HepG2 (cell line): ENCODE data around the gene NPPC. TPM values are rescaled to one million over a fixed set of nuclear protein-coding genes. Genes with fewer than 3 reads are reported as not detected.
A peak's percentile ranks its signal among the peaks of the same experiment; 100 is the strongest.

Experiments used
- ATAC-seq: fragments of 200-7000 bp; cut with Tn5 transposase; 3 replicates; pipeline ENCODE4 v1.9.1; 2020; ENCODE audit warnings: mild to moderate bottlenecking, moderate library complexity
- BruUV-seq: library from RNA; stranded (reverse); fragments of 400-500 nt; replicated peaks from 2 replicates; lab custom pipeline; 2021; lab: Mats Ljungman, UMichigan
- CTCF ChIA-PET: fragments of 300-600 bp; formaldehyde crosslinking; extraction: SDS; loops from one replicate; lab custom pipeline; 2021; ENCODE audit warnings: low total read pairs, inconsistent platforms, low intra/inter-chr PET ratio; lab: Yijun Ruan, JAX
- POLR2A ChIA-PET: fragments of 350-600 bp; sonication (Branson Sonifier 250); formaldehyde crosslinking; loops from one replicate; lab custom pipeline; 2020; ENCODE audit warnings: antibody characterized with exemption, inconsistent platforms; lab: Yijun Ruan, JAX
- DNase-seq: peaks from one replicate; pipeline ENCODE4 v3.0.0-alpha.2; 2015; ENCODE audit warnings: low spot score
- FAIRE-seq: peaks from 3 replicates; lab custom pipeline; 2011; peaks lifted over from hg19 to GRCh38; lab: Jason Lieb, UNC
- H2AFZ ChIP-seq: one replicate; pipeline ENCODE4 v1.6.1; 2011; ENCODE audit warnings: low read length, inconsistent platforms
- H3K27ac ChIP-seq: fragments of 300-600 bp; 3 replicates; pipeline ENCODE4 v1.8.0; 2011; ENCODE audit warnings: mixed run types, mild to moderate bottlenecking, mixed read lengths, low read length, inconsistent platforms; ENCODE audit not compliant: insufficient read depth; ENCODE audit errors: extremely low read length
- H3K27me3 ChIP-seq, 2 experiments: fragments of 200-600 bp in 1 of 2; 2 replicates in 1 of 2; 3 replicates in 1 of 2; pipeline versions ENCODE4 v1.6.0 to v1.8.0; 2011; ENCODE audit warnings: low read length in 2 of 2, mild to moderate bottlenecking in 2 of 2, moderate library complexity in 2 of 2, inconsistent platforms in 1 of 2; ENCODE audit not compliant: insufficient read depth in 2 of 2, control insufficient read depth in 1 of 2
- H3K36me3 ChIP-seq, 2 experiments: fragments of 200-600 bp in 1 of 2; replicated peaks in 1 of 2; 2 replicates in 1 of 2; 3 replicates in 1 of 2; pipeline versions ENCODE4 v1.5.1 to v1.8.0; 2011; ENCODE audit warnings: low read length in 2 of 2, inconsistent platforms in 1 of 2; ENCODE audit not compliant: insufficient read depth in 2 of 2, control insufficient read depth in 1 of 2
- H3K4me1 ChIP-seq: 2 replicates; pipeline ENCODE4 v1.5.1; 2012; ENCODE audit warnings: low read length, inconsistent platforms; ENCODE audit not compliant: insufficient read depth
- H3K4me2 ChIP-seq: 2 replicates; pipeline ENCODE4 v1.6.0; 2011; ENCODE audit warnings: low read depth, low read length, inconsistent platforms
- H3K4me3 ChIP-seq, 3 experiments: fragments of 200-600 bp in 1 of 3; sonication (generic), shearing (Covaris generic) in 1 of 3; replicated peaks in 1 of 3; 2 replicates each; pipeline ENCODE4 v1.5.1; 2011 to 2016; ENCODE audit warnings: low read length in 3 of 3, inconsistent platforms in 2 of 3, low read depth in 2 of 3, mild to moderate bottlenecking in 2 of 3, control low read depth in 1 of 3, mixed read lengths in 1 of 3; ENCODE audit not compliant: insufficient read depth in 1 of 3
- H3K79me2 ChIP-seq: one replicate; pipeline ENCODE4 v1.6.1; 2011; ENCODE audit warnings: low read length, inconsistent platforms; ENCODE audit not compliant: insufficient read depth
- H3K9ac ChIP-seq: 2 replicates; pipeline ENCODE4 v1.6.0; 2011; ENCODE audit warnings: mild to moderate bottlenecking, low read depth, low read length, inconsistent platforms; ENCODE audit not compliant: insufficient read depth
- H3K9me3 ChIP-seq: 2 replicates; pipeline ENCODE4 v1.5.1; 2012; ENCODE audit warnings: mild to moderate bottlenecking, low read length
- H4K20me1 ChIP-seq: 2 replicates; pipeline ENCODE4 v1.6.0; 2011; ENCODE audit warnings: inconsistent platforms, mild to moderate bottlenecking, low read length, moderate library complexity; ENCODE audit not compliant: insufficient read depth
- BHLHE40 ChIP-seq: IDR thresholded peaks from 2 replicates; pipeline ENCODE4 v1.6.1; 2011; ENCODE audit warnings: low read length, improper control_type of control experiment
- CBX1 ChIP-seq: IDR thresholded peaks from one replicate; pipeline ENCODE4 v1.6.1; 2016; ENCODE audit warnings: antibody characterized with exemption, low read depth
- CHD4 ChIP-seq: fragments of 200-600 bp; sonication (generic); IDR thresholded peaks from 2 replicates; pipeline ENCODE4 v1.7.0; 2017; ENCODE audit warnings: mild to moderate bottlenecking, low read length, borderline replicate concordance
- FOXA3 ChIP-seq: IDR thresholded peaks from 2 replicates; pipeline ENCODE4 v1.6.1; 2016; ENCODE audit warnings: missing genetic modification reagents, missing compliant biosample characterization
- FOXO1 ChIP-seq: sonication (generic); formaldehyde crosslinking; IDR thresholded peaks from 2 replicates; pipeline ENCODE4 v1.4.0; 2020; ENCODE audit warnings: missing genetic modification reagents
- HMG20B ChIP-seq: conservative IDR thresholded peaks from 2 replicates; pipeline ENCODE4 v1.6.1; 2016; ENCODE audit warnings: missing genetic modification reagents, missing compliant biosample characterization
- PHF8 ChIP-seq: sonication (generic); formaldehyde crosslinking; IDR thresholded peaks from 2 replicates; pipeline ENCODE4 v1.5.0; 2020; ENCODE audit warnings: missing genetic modification reagents
- SKIL ChIP-seq: sonication (generic); formaldehyde crosslinking; IDR thresholded peaks from 2 replicates; pipeline ENCODE4 v1.8.0; 2022; ENCODE audit warnings: missing genetic modification reagents, mild to moderate bottlenecking, moderate library complexity, borderline replicate concordance
- SRSF9 ChIP-seq: fragments of 200-400 bp; formaldehyde crosslinking; IDR thresholded peaks from 2 replicates; pipeline ENCODE4 v1.6.1; 2018; ENCODE audit warnings: borderline replicate concordance, mild to moderate bottlenecking, low read depth, low read length; ENCODE audit not compliant: insufficient read depth, poor library complexity, severe bottlenecking
- ZKSCAN8 ChIP-seq: IDR thresholded peaks from 2 replicates; pipeline ENCODE4 v1.6.1; 2016; ENCODE audit warnings: borderline replicate concordance, missing genetic modification reagents, missing compliant biosample characterization
- ZNF446 ChIP-seq: sonication (generic); formaldehyde crosslinking; IDR thresholded peaks from 2 replicates; pipeline ENCODE4 v1.5.0; 2020; ENCODE audit warnings: mild to moderate bottlenecking, missing genetic modification reagents
- ZNF563 ChIP-seq: sonication (generic); formaldehyde crosslinking; IDR thresholded peaks from 2 replicates; pipeline ENCODE4 v1.8.0; 2022; ENCODE audit warnings: mild to moderate bottlenecking, moderate library complexity, missing genetic modification reagents
- ZNF687 ChIP-seq: sonication (generic); formaldehyde crosslinking; IDR thresholded peaks from 2 replicates; pipeline ENCODE4 v1.5.1; 2020; ENCODE audit warnings: mild to moderate bottlenecking, missing genetic modification reagents, moderate library complexity
- WGBS: methylation state at CpG from one replicate; pipeline ENCODE4 v1.1.6; 2017; ENCODE audit warnings: low lambda C conversion rate; 5-methylcytosine and 5-hydroxymethylcytosine counted together
- in situ Hi-C: cut with HindIII; loops from 2 replicates; pipeline ENCODE4 v1.10.0; 2017; ENCODE audit warnings: low pct_unique_long_range_greater_than_20kb; ENCODE audit not compliant: extremely low pct_ligation_motif_present
- intact Hi-C: fragments of 100-400 bp; cut with micrococcal nuclease; formaldehyde crosslinking; loops from one replicate; pipeline ENCODE4 v1.10.0; 2022; ENCODE audit not compliant: unreplicated experiment
- polyA plus RNA-seq, 8 experiments: library from polyadenylated mRNA; depleted of rRNA in 3 of 8; stranded (reverse) in 7 of 8; unstranded in 1 of 8; fragments of >200 nt; fragmentation: Illumina TruSeq in 4 of 8; extraction: Trizol in 4 of 8; gene quantifications; 2 replicates each; pipeline versions ENCODE4 v1.2.1 to v1.2.3, GENCODE V29; 2011 to 2016; ENCODE audit warnings: low read depth in 4 of 8, missing spikeins in 1 of 8, mixed read lengths in 1 of 8; ENCODE audit not compliant: insufficient read depth in 1 of 8
- total RNA-seq, 5 experiments: library from RNA; depleted of rRNA; stranded (reverse); fragments of >200 nt; fragmentation: Illumina TruSeq; extraction: Trizol; gene quantifications; 2 replicates each; pipeline ENCODE4 v1.2.3, GENCODE V29; 2016; ENCODE audit warnings: low read depth in 1 of 5
- TF ChIP-seq, protein P1 (sequence below): sonication (generic); formaldehyde crosslinking; IDR thresholded peaks from 2 replicates; pipeline ENCODE4 v1.8.1; 2023; ENCODE audit warnings: mild to moderate bottlenecking, missing genetic modification reagents
- TF ChIP-seq, protein P2 (sequence below): sonication (generic); formaldehyde crosslinking; IDR thresholded peaks from 2 replicates; pipeline ENCODE4 v1.4.0; 2020; ENCODE audit warnings: low read depth, mild to moderate bottlenecking, missing genetic modification reagents

NPPC gene
- total and polyA plus RNA-seq, 2 of the 13 experiments (the other 11 are each of a cell fraction or from before 2014, with no cell fraction given): 0.11 TPM; not detected in 1

DNA sequence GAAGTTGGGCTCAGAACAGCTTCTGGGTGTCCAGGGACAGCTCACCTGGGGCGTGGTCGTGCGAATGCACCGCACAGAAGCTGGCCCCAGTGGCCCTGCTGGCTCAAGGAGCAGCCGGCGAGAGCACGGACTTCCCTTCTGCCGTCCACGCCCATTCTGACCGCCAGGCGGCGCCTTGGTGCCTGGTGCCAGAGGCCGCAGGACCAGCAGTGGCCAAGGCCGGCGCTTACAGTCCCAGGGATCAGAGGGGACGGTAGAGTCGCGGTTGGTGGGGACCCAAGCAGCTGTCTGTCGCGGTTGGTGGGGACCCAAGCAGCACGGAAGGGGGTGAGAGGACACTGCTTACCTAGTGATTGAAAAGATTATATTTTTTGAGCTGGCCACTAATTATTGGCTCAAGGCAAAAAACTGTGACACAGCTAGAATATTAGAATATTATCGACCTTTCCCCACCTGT, 25.7 kb downstream of the NPPC start:
- peak; percentile 48 for FAIRE-seq
- no peaks in the 10 kb centered on the region for H3K36me3 ChIP-seq
- H3K4me3 ChIP-seq: peak overlapping the region; percentile 11 to 58 (median 15); a peak in 4 of 6 replicates
- POLR2A ChIA-PET: no interaction called here
- no peak overlapping the region for H2AFZ ChIP-seq
- H4K20me1 ChIP-seq: no peaks in the 10 kb centered on the region
- BruUV-seq: no TSS peak
- intact Hi-C loops (loop anchor here (2.0 to 10.0 kb wide), 2 partner anchors 50 to 624 kb away; partner anchors contain the start of genes CHRND and PRSS56), in situ Hi-C loops (no loop called here)
- H3K27me3 ChIP-seq: peaks cover 0 to 25% of the 10 kb centered on the region in 2 experiments; a peak in 4 of 5 replicates
- H3K27ac ChIP-seq: no peak overlapping the region
- peak; percentile 97 for ATAC-seq
- H3K4me1 ChIP-seq: peaks cover 17% of the 10 kb centered on the region
- H3K4me2 ChIP-seq: peak overlapping the region; percentile 78
- H3K9me3 ChIP-seq: no peaks in the 10 kb centered on the region
- DNase-seq: peak; percentile 80
- CTCF ChIA-PET: interaction anchor here (0.9 to 2.0 kb wide), 3 partner anchors 427 to 540 kb away, joined by 3 to 10 read pairs (median 7); no protein-coding TSS in a partner anchor
- no peaks in the 10 kb centered on the region for H3K79me2 ChIP-seq
- WGBS: 6% methylated on average over 7 of the region's 22 CpGs
- H3K9ac ChIP-seq: peak overlapping the region; percentile 11; the same call in 1 of the 2 replicates
- peak; percentile 30; the same call in 1 of the 2 replicates for TF ChIP-seq PHF8 (CRISPR knock-in tag)
- no peak for TF ChIP-seq SRSF9
- no peak for TF ChIP-seq SKIL (CRISPR knock-in tag)
- TF ChIP-seq, protein P1, sequence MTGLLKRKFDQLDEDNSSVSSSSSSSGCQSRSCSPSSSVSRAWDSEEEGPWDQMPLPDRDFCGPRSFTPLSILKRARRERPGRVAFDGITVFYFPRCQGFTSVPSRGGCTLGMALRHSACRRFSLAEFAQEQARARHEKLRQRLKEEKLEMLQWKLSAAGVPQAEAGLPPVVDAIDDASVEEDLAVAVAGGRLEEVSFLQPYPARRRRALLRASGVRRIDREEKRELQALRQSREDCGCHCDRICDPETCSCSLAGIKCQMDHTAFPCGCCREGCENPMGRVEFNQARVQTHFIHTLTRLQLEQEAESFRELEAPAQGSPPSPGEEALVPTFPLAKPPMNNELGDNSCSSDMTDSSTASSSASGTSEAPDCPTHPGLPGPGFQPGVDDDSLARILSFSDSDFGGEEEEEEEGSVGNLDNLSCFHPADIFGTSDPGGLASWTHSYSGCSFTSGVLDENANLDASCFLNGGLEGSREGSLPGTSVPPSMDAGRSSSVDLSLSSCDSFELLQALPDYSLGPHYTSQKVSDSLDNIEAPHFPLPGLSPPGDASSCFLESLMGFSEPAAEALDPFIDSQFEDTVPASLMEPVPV: no peak
- TF ChIP-seq ZNF446 (CRISPR knock-in tag): no peak
- peak; percentile 54; the same call in 1 of the 2 replicates for TF ChIP-seq ZNF563 (CRISPR knock-in tag)
- TF ChIP-seq ZKSCAN8 (CRISPR knock-in tag): 0 out of 2 replicates have a peak, but pooled peaks have one; percentile 37
- TF ChIP-seq CHD4: no peak
- TF ChIP-seq HMG20B (CRISPR knock-in tag): no peak
- TF ChIP-seq BHLHE40: peak; percentile 53; the same call in 1 of the 2 replicates
- TF ChIP-seq, protein P2, sequence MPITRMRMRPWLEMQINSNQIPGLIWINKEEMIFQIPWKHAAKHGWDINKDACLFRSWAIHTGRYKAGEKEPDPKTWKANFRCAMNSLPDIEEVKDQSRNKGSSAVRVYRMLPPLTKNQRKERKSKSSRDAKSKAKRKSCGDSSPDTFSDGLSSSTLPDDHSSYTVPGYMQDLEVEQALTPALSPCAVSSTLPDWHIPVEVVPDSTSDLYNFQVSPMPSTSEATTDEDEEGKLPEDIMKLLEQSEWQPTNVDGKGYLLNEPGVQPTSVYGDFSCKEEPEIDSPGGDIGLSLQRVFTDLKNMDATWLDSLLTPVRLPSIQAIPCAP (CRISPR knock-in tag): no peak
- TF ChIP-seq FOXO1: peak; percentile 58; the same call in 1 of the 2 replicates
- TF ChIP-seq CBX1: peak; percentile 79
- TF ChIP-seq ZNF687 (CRISPR knock-in tag): peak; percentile 67
- peak; percentile 34; the same call in 1 of the 2 replicates for TF ChIP-seq FOXA3 (CRISPR knock-in tag)
